Subcutaneous adipose tissue (tissue), 4 donors: Measurements from ENCODE around the gene PLA2G4E. TPM values are rescaled to one million over a fixed set of nuclear protein-coding genes. Genes with fewer than 3 reads are reported as not detected.

ENCODE experiments used
- total RNA-seq, 4 donors: library from RNA; depleted of rRNA; stranded (reverse); fragments of >200 nt; gene quantifications; one replicate each; pipeline ENCODE4 v1.1.0, GENCODE V29; 2016
- TF ChIP-seq, protein P1 (sequence below): fragments of 450-650 bp; IDR thresholded peaks from one replicate; pipeline ENCODE4 v1.5.1; 2016; ENCODE audit warnings: low read depth, mild to moderate bottlenecking, control low read depth, antibody characterized with exemption, moderate library complexity

The PLA2G4E gene
- total RNA-seq, 4 donors from 2014 or later: not detected

DNA sequence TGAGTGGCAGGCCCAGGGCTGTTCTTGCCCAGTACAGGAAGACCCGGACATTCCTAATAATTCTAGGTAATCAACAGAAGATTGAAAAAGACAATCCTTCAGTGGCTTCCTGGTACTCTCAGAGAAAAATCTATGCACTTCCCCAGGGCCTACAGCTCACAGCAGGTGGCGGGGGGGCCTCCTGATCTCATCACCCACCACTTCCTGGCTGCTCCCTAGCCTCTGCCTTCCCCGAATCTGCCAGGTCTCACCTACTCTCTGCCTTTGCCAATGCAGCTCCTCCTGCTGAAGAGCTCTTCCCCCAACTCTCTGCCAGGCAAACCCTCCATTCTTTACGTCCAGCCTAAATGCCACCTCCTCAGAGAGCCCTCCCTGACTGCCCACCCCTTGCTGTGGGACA is 86.0 kb downstream of the PLA2G4E start:
- TF ChIP-seq, protein P1, sequence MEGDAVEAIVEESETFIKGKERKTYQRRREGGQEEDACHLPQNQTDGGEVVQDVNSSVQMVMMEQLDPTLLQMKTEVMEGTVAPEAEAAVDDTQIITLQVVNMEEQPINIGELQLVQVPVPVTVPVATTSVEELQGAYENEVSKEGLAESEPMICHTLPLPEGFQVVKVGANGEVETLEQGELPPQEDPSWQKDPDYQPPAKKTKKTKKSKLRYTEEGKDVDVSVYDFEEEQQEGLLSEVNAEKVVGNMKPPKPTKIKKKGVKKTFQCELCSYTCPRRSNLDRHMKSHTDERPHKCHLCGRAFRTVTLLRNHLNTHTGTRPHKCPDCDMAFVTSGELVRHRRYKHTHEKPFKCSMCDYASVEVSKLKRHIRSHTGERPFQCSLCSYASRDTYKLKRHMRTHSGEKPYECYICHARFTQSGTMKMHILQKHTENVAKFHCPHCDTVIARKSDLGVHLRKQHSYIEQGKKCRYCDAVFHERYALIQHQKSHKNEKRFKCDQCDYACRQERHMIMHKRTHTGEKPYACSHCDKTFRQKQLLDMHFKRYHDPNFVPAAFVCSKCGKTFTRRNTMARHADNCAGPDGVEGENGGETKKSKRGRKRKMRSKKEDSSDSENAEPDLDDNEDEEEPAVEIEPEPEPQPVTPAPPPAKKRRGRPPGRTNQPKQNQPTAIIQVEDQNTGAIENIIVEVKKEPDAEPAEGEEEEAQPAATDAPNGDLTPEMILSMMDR: no peak

DNA sequence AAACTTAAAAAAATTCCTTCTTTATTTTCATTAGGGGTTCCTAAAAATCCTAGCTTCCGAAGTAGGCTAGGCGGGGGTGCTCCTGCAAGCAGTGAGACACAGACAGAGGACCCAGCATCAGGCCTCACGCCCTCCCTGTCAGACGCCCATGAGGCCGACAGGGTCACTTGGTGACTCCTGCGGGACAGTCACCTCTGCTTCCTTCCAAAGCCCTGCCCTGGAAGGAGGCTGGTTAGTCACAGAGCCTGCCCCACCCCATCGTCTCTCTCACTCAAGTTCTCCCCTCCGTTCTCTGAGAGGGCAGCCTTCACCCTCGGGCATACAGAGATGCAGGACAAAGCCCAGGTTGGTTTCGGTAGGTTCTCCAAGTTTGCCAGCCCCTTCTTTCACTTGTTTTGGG is 87.1 kb downstream of the PLA2G4E start:
- TF ChIP-seq, protein P1: no peak

DNA sequence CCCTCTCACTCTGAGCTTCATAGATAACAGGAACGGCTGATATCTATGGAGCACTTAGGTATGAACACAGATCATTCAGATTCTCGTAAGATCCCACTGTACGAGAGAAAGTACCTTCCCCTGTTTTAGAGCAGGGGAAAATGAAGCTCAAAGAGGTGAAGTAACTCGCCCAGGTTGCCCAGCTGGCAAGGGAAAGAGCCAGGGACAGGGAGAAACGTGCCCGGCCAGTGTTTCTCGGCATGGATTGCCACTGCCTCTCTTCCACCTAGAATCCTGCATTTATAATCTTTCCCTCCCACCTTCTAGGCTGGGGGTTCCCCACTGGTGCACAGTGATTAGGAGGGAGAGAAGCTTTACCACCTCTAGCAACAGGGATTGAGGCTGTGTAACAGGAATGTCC is 87.5 kb downstream of the PLA2G4E start:
- TF ChIP-seq, protein P1: no peak

DNA sequence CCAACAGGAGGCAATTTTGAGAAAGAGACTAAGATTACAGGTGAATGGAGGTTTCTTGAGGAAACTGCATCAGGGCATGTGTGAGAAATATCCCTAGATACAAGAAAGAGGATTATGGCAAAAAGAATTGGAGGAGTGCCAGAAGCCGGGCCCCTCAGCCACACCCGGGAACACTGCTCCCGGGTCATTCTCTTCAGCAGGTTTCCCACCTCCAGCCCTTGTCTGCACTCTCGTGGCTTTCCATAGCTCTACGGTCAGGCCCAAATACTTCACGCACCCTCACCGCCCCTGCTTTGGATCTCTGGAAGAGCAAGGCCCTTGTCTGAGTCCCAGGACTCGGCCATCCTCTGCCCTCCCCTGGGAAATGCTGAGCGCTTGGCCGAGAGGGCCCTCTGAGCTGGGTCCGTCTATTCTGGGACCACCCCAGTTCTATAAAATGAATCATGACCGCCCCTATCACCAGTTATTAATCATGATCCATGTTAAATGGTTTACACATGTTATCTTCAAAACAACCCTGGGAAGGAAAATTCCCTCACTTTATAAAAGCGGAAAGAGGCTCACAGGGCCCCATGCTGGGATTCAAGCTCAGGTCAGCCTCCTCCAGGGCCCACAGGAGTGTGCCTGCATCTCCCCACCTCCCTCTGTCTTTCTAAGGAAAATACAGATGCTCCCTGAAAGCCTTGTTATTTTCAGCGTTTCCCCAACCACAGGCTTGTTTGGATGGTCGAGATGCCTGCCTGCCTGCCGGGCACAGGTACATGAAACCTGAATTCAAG is 88.1 kb downstream of the PLA2G4E start:
- TF ChIP-seq, protein P1: no peak

DNA sequence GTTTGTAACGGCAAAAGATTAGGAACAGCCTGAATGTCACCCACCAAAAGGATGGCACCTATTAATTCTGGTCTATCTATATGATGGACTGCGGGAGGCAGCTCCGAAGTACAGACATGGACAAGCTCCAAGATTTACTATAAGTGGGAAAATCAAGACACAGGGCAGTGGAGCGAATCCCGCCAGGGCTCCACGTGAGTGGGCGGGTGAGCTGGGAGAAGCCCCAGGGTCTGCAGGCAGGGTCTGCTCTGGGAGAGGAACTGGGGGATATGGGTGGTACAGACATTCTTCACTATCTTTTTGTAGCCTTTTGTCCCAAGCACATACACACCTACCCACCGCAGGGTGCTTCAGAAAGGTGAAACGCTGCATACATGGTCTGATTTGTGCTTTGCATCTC is 88.7 kb downstream of the PLA2G4E start:
- TF ChIP-seq, protein P1: no peak

Other genes starting within 250 kb of the PLA2G4E start
- 10 to 100 TPM in 1 of 4 donors, 1 to 10 TPM in 3; 6.7 to 17.3 (median 7.8) TPM for gene MAPKBP1, start 246.6 kb downstream of the PLA2G4E start, total RNA-seq
- gene JMJD7, start 192.9 kb downstream of the PLA2G4E start, total RNA-seq: 10 to 100 TPM in 1 of 4 donors, 1 to 10 TPM in 3; 2.0 to 12.6 (median 7.9) TPM
- gene PLA2G4B, start 182.2 kb downstream of the PLA2G4E start, total RNA-seq: 1 to 10 TPM in 3 of 4 donors, not detected in 1; 1.1 to 5.3 (median 2.0) TPM
- 1 to 10 TPM in 1 of 4 donors, under 1 TPM in 3; 0.17 to 1.5 (median 0.52) TPM for gene SPTBN5, start 127.0 kb downstream of the PLA2G4E start, total RNA-seq
- 10 to 100 TPM; 24.8 to 43.2 (median 33.0) TPM for gene EHD4, start 48.5 kb downstream of the PLA2G4E start, total RNA-seq
- under 1 TPM in 1 of 4 donors, not detected in 3; 0.57 TPM for gene PLA2G4D, start 73.5 kb upstream of the PLA2G4E start, total RNA-seq
- gene PLA2G4F, start 135.6 kb upstream of the PLA2G4E start, total RNA-seq: not detected
- gene VPS39, start 187.3 kb upstream of the PLA2G4E start, total RNA-seq: 100 to 1,000 TPM in 3 of 4 donors, 10 to 100 TPM in 1; 91.3 to 168 (median 147) TPM